A549 treated with RU486 at 1 μM for 4 hours (cell line): ENCODE data around the gene CER1. TPM values are rescaled to one million over a fixed set of nuclear protein-coding genes. Genes with fewer than 3 reads are reported as not detected.

Source experiments
- total RNA-seq: library from RNA; stranded (reverse); fragments of 200-300 nt; extraction: Qiagen RNA extraction; gene quantifications from 5 replicates; pipeline ENCODE4 v1.2.3, GENCODE V29; 2022; ENCODE audit warnings: low read depth

The CER1 gene, protein sequence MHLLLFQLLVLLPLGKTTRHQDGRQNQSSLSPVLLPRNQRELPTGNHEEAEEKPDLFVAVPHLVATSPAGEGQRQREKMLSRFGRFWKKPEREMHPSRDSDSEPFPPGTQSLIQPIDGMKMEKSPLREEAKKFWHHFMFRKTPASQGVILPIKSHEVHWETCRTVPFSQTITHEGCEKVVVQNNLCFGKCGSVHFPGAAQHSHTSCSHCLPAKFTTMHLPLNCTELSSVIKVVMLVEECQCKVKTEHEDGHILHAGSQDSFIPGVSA
- total RNA-seq = not detected in 5 replicates

DNA sequence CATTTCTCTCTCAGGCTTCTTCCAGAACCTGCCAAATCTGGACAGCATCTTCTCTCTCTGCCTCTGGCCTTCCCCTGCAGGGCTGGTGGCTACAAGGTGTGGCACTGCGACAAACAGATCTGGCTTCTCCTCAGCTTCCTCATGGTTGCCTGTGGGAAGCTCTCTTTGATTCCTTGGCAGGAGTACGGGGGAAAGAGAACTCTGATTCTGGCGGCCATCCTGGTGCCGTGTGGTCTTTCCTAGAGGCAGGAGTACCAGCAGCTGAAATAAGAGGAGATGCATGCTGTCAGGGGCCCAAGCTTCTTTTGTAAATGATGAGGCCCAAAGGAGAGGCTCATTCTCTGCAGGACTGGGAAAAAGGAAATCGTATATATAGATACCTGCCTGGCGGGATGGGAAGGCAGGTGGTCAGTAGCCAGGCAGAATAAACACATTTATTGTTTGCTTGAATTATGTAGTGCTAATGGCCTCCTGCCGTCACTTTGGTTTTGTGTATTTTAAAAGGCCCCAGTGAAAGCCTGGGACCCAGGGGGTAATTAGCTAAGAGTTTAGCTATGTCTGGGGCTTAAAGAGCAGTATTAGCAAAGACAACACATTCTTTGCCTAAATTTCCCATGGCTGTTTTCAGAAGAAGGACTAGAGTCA lies at the start of gene CER1:
TSS of gene CER1 (minus strand) at position 343 of the 645 bp plus-strand sequence. CDS start at position 282, 61 bp downstream.

DNA sequence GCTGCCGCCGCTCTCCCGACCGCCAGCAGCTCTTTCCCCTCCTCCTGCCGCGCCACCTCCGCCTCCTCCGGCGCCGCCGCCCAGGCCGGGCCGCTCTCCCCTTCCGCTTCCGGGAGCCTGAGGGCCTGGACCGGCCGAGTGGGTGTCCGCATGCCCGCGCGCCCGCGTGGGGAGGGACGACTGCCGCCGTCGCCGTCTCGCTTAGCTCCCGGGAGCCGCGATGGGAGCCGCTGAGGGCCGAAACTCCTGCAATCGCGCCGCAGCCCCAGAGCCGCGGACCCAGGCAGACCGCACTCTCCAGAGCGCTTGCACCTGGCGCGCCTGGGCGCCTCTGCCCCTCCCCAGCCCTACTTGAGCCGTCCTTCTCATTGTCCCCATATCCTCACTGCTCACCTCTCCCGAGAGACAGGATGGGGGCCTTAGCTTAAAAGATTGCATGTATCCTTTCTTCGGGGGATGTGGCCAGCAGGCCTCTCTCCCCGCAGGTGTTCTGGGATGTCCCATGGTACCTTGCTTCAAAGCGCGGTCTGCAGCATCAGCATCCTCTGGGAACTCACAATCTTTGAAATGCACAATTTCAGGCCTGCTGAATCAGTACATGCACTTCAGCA lies 29.2 kb downstream of the CER1 start, which contains the start of gene ZDHHC21:
TSS of gene ZDHHC21 (minus strand) at position 182 of the 611 bp plus-strand sequence. CDS start 19,092 bp downstream, outside the sequence.

Other genes starting within 250 kb of the CER1 start
- gene ZDHHC21, start 29.3 kb downstream of the CER1 start, total RNA-seq = 1.1 to 3.0 TPM (median 2.8 TPM) in 5 replicates
- not detected in 5 replicates for gene FREM1, start 187.7 kb upstream of the CER1 start, total RNA-seq